22Rv1 (cell line): Measurements from ENCODE around the gene ATF3.
"Not testable (repeated sequence)": the region's sequence is repeated elsewhere in the genome, so short reads cannot be mapped to it uniquely, and the experiment has no call there.

Source experiments
- H3K27ac ChIP-seq: fragments of 450-650 bp; 2 replicates; pipeline ENCODE4 v1.5.1; 2017
- CTCF ChIP-seq: fragments of 450-650 bp; IDR thresholded peaks from 2 replicates; pipeline ENCODE4 v1.5.1; 2017; ENCODE audit warnings: mild to moderate bottlenecking
- ZFX ChIP-seq: fragments of 450-650 bp; IDR thresholded peaks from 2 replicates; pipeline ENCODE4 v1.6.1; 2017; ENCODE audit warnings: antibody characterized with exemption, borderline replicate concordance

Gene ATF3

GRCh38 chr1:212652609-212653008 lies 44.0 kb downstream of the ATF3 start:
- TF ChIP-seq CTCF, result no peak
- no peak for TF ChIP-seq ZFX
- H3K27ac ChIP-seq, result no peak overlapping the region

DNA sequence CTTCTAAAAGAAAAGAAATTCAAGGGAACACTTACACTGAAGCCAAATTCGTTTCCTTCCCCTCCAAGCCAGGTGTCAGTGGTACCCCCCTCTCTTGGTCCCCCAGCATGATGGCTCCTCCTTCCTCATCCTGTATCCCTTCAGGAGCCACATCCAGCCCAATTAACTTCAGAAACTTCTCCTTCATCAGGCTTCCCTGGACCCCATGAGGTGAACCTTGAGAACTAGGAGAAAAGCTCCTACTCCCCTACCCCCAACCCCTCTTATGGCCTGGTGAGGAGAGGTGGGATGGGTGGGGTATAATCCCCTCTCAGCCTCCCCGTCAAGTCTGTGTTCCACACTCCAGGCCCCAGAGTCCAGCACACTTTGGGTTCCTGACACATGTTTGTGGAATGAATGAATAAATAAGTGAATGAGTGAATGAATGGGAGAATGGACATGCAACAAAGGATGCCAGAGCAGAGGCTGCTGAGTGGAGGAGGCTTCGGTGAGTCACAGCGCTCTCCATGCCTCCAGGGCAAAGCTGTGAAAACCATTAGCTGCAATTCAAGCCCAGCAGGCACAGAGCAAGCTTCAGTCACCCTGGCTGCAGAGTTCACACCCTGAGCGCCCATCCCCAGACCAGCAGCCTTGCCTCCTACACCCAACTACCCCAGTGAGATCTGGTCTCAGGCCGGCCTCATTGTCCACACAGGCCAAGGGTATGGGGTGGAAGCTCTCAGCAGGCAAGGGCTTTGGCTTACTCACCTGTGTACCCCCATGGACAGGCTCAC lies 47.3 kb downstream of the ATF3 start:
- H3K27ac ChIP-seq, result no peak overlapping the region
- no peak for TF ChIP-seq CTCF
- TF ChIP-seq ZFX, result no peak

DNA sequence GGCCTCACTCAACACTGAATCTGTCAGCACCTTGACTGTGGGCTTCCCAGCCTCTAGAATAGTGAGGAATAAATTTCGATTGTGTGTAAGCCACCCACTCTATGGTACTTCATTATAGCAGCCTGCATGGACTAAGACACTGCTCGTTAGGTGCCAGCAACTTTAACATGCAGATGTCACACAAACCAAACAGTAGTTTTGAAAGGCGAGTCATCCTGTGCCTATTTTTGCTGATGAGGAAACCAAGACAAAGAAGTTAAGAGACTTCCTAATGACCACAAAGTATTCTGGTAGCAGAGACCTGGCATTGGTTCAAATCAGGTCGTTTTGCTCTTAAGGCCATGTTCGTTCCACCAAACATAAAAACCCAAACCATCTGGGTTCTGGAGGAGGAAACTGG lies 48.2 kb downstream of the ATF3 start:
- H3K27ac ChIP-seq, result no peak overlapping the region
- TF ChIP-seq ZFX, result no peak
- no peak for TF ChIP-seq CTCF

DNA sequence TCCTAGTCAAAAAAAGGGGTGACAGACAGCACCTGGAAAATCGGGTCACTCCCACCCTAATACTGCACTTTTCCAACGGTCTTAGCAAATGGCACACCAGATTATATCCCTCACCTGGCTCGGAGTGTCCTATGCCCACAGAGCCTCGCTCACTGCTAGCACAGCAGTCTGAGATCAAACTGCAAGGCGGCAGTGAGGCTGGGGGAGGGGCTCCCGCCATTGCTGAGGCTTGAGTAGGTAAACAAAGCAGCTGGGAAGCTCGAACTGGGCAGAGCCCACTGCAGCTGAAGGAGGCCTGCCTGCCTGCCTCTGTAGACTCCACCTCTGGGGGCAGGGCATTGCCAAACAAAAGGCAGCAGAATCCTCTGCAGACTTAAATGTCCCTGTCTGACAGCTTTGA lies 49.7 kb downstream of the ATF3 start:
- not testable (repeated sequence) for H3K27ac ChIP-seq

DNA sequence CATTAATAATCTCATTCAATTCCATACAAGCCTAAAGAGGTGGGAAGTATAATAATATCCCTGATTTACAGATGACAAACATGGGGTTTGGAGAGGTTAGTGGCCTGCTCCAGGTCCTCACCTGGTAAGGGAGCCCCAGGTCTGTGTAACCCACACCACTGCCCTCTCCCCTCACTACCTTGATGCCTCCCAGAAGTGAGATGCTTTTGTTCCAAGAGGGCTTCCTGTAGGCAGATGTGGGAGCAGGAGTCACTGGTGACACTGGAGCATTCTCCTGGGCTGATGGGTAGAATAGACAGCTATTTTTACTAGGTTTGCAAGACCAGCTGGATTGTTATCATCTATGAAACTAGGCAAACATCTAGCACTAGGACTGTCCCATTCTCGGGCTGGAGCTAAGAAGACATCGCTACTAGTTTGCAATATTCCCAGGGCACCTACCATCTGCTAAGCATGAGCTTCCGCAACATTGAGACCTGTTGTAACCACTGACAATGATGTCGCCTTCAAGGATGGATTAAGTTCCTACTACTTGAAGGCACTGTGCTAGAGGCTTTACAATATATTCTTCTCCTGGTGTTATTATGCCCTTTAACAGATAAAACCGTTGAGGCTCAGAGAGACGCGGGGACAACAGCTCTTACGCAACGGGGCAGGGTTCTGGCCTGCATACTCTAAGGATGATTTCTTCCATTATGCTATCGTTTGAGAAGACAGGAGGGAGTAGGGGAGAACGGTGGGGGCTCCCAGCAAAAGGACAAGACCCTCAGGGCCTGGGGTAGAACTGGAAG lies 56.0 kb downstream of the ATF3 start:
- TF ChIP-seq CTCF, result no peak
- no peak for TF ChIP-seq ZFX
- H3K27ac ChIP-seq, result no peak overlapping the region

- peak; percentile 99 for TF ChIP-seq CTCF
- TF ChIP-seq ZFX, result no peak
- no peak overlapping the region for H3K27ac ChIP-seq
These were observed 56.9 kb downstream of the ATF3 start for GRCh38 chr1:212665241-212666115.

DNA sequence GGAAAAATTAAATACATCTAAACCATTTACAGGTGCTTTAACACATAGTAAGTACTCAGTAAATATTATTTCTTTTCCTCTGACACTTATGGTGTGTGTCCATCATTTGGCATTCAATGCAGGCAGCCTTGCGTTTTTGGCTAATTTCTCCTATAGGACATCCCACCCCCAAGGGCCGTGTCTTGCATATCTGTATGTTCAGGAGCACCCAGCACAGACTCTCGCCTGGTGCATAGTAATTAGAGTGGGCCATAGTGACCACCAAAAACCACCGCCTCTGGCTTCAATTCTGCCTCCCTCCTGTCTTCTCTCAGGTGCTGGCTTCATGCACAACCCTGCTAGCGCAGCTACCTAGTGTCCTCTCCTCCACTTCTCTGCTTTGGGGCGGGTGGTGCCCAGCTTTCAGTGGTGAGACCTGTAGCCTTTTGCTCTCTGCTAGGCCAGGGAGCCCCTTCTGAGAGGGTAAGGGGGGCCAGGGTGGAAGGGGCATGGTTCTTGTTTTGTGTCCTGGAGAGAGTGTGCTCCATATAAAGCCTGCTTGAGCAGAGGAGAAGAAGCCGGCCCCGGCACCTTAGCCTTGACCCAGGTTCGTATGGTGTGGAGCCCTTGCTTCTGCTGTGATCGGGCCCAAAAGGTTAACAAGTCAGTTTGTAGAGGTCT lies 57.7 kb downstream of the ATF3 start:
- TF ChIP-seq ZFX (no peak), CTCF (no peak)
- no peak overlapping the region for H3K27ac ChIP-seq
